Activated CD4-positive, alpha-beta T cell treated with anti-CD3 and anti-CD28 coated beads for 1 hour (primary cell): ENCODE measurements around the gene SPART.
A peak's percentile ranks its signal among the peaks of the same experiment; 100 is the strongest.
"Not testable (repeated sequence)": the region's sequence is repeated elsewhere in the genome, so short reads cannot be mapped to it uniquely, and the experiment has no call there.

Experiments
- DNase-seq: peaks from one replicate; pipeline ENCODE4 v3.0.0-alpha.2; 2020

SPART gene

GRCh38 chr13:36354842-36355623 lies 8.8 kb upstream of the SPART start:
- DNase-seq: no peak

GRCh38 chr13:36353001-36353400 lies 6.8 kb upstream of the SPART start:
- no peak for DNase-seq

- no peak for DNase-seq
Measured at GRCh38 chr13:36352350-36352749, 6.2 kb upstream of the SPART start.

GRCh38 chr13:36347531-36348210 lies 1.5 kb upstream of the SPART start:
- DNase-seq: no peak

GRCh38 chr13:36345438-36346221 lies 564 bp downstream of the SPART start:
- DNase-seq: peak; percentile 25

- no peak for DNase-seq
Measured at GRCh38 chr13:36344886-36345437, 1.2 kb downstream of the SPART start.

- no peak for DNase-seq
Measured at GRCh38 chr13:36344173-36344572, 2.0 kb downstream of the SPART start.

- DNase-seq: no peak
Measured at GRCh38 chr13:36343766-36344165, 2.4 kb downstream of the SPART start.

GRCh38 chr13:36342715-36343114 lies 3.5 kb downstream of the SPART start:
- no peak for DNase-seq

GRCh38 chr13:36341718-36342117 lies 4.5 kb downstream of the SPART start:
- no peak for DNase-seq

GRCh38 chr13:36339600-36340155 lies 6.5 kb downstream of the SPART start:
- DNase-seq: no peak

- DNase-seq: no peak
Measured at GRCh38 chr13:36337938-36338641, 8.1 kb downstream of the SPART start.

GRCh38 chr13:36332986-36333385 lies 13.2 kb downstream of the SPART start:
- DNase-seq: no peak

GRCh38 chr13:36332255-36332654 lies 13.9 kb downstream of the SPART start:
- DNase-seq: not testable (repeated sequence)

- no peak for DNase-seq
Measured at GRCh38 chr13:36331280-36331679, 14.9 kb downstream of the SPART start.

GRCh38 chr13:36329361-36329760 lies 16.8 kb downstream of the SPART start:
- no peak for DNase-seq

GRCh38 chr13:36328821-36329220 lies 17.4 kb downstream of the SPART start:
- no peak for DNase-seq

GRCh38 chr13:36325912-36326311 lies 20.3 kb downstream of the SPART start:
- no peak for DNase-seq

GRCh38 chr13:36324881-36325280 lies 21.3 kb downstream of the SPART start:
- DNase-seq: not testable (repeated sequence)

GRCh38 chr13:36323951-36324566 lies 22.1 kb downstream of the SPART start:
- DNase-seq: no peak

- DNase-seq: no peak
Measured at GRCh38 chr13:36323408-36323807, 22.8 kb downstream of the SPART start.

GRCh38 chr13:36319793-36320192 lies 26.4 kb downstream of the SPART start:
- not testable (repeated sequence) for DNase-seq
